Measurements from ENCODE around the gene CDK15. TPM values are rescaled to one million over a fixed set of nuclear protein-coding genes. Genes with fewer than 3 reads are reported as not detected.

CDK15 gene
- total and polyA plus RNA-seq, 8 donors: 0.09 to 0.35 (median 0.12) TPM; not detected in 3

DNA sequence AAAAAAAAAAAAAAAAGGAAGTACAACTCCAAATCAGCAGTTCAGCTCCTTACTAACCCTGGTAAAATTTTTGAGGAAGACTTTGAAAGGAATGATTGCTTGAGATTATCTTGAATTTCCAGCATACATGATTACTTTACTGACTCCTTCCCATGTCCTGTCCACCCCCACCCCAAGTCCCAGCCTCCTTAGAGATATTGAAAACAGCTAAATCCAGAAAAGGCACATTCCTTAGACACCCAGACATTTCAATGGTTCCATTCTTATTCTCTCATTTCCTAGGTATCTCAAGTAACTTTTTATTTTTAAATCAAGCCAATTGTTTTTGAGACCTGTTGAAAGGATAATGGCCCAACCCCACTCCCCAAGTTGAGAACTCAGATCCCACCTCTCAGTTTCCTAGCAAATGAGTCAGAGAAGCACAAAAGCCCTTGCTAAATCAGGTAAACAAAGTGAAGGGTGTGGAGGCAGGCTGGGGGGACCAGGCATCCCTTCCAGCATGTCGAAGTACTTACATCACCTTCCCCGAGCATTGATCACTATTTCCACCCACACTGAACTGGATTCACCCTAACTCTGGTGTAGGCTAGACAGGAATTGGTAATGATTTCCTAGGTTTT lies 131.9 kb downstream of the CDK15 start:
- ATAC-seq: no peak
- no peak for FAIRE-seq
- H3K4me3 ChIP-seq: no peak overlapping the region
- intact Hi-C loops (cut with DNase I): no loop called here
- TF ChIP-seq, protein P1, sequence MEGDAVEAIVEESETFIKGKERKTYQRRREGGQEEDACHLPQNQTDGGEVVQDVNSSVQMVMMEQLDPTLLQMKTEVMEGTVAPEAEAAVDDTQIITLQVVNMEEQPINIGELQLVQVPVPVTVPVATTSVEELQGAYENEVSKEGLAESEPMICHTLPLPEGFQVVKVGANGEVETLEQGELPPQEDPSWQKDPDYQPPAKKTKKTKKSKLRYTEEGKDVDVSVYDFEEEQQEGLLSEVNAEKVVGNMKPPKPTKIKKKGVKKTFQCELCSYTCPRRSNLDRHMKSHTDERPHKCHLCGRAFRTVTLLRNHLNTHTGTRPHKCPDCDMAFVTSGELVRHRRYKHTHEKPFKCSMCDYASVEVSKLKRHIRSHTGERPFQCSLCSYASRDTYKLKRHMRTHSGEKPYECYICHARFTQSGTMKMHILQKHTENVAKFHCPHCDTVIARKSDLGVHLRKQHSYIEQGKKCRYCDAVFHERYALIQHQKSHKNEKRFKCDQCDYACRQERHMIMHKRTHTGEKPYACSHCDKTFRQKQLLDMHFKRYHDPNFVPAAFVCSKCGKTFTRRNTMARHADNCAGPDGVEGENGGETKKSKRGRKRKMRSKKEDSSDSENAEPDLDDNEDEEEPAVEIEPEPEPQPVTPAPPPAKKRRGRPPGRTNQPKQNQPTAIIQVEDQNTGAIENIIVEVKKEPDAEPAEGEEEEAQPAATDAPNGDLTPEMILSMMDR (IDR thresholded peaks at IDR 0.05): no peak
- H3K27me3 ChIP-seq: no peaks in the 10 kb centered on the region
- H3K27ac ChIP-seq: no peak overlapping the region
- no peak for DNase-seq
- 83 to 88% methylated on average over 2 of the region's 2 CpGs for WGBS, 2 donors
- no peaks in the 10 kb centered on the region for H3K9me3 ChIP-seq
- no peaks in the 10 kb centered on the region for H3K36me3 ChIP-seq
- H3K4me1 ChIP-seq: no peaks in the 10 kb centered on the region

DNA sequence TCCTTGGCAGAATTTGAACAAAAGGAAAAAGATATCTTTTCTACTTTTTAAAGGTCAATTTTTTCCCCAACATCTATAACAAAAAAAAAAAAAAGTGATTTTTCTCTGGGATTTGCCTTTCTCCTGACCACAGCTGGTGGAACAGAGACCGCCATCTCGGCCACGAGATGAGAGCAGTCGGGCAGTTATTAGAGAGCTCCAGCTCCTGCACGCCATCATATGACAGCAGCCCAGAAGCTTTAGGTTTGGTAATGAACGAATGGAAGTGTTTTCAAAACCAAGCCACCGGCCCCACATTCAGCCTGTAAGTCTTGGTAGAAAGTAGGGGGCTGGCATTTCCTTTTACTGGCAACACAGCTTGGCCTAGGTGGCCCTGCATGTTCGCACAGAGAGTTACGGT lies 132.4 kb downstream of the CDK15 start:
- TF ChIP-seq, protein P1 (IDR thresholded peaks at IDR 0.05): no peak
- no peak for DNase-seq
- WGBS, 2 donors: 84 to 93% methylated on average over 9 of the region's 9 CpGs

DNA sequence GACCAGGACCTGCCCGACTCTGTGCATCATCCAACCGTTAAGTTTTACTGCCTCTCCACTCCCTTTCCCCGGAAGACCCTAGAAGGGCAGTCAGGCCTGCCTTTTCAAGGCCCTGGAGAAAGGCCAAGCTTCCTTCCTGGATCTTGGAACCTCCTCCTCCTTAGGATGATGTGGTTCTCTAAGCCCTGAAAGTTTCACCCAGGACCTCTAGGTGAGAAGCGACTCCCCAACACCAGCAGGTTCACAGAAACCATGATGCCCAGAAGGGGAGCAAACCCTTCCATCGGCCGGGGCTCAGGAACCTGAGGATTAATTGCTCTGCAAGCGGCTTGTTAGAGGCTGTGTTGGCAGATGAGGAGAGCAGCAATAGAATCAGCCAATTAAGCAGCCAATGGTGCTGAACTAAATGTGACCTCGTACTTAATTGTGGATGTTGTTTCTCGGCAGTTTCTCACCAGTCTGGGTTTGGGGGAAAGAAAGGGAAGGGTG lies 133.2 kb downstream of the CDK15 start:
- Histone ChIP-seq H3K4me1 (no peaks in the 10 kb centered on the region), H3K4me3 (no peak overlapping the region), H3K9me3 (no peaks in the 10 kb centered on the region), H3K27ac (no peak overlapping the region), H3K36me3 (no peaks in the 10 kb centered on the region), H3K27me3 (no peaks in the 10 kb centered on the region)
- 55 to 65% methylated on average over 9 of the region's 9 CpGs for WGBS, 2 donors
- ATAC-seq (no peak), DNase-seq (no peak), FAIRE-seq (no peak)
- TF ChIP-seq, protein P1 (IDR thresholded peaks at IDR 0.05): no peak
- intact Hi-C loops (cut with DNase I): no loop called here

More for the DNA sequence above, 132.4 kb downstream of the CDK15 start:
- Histone ChIP-seq H3K27me3 (no peaks in the 10 kb centered on the region), H3K4me3 (no peak overlapping the region), H3K9me3 (no peaks in the 10 kb centered on the region), H3K36me3 (no peaks in the 10 kb centered on the region), H3K27ac (no peak overlapping the region), H3K4me1 (no peaks in the 10 kb centered on the region)
- FAIRE-seq (no peak), ATAC-seq (no peak)
- intact Hi-C loops (cut with DNase I): no loop called here

DNA sequence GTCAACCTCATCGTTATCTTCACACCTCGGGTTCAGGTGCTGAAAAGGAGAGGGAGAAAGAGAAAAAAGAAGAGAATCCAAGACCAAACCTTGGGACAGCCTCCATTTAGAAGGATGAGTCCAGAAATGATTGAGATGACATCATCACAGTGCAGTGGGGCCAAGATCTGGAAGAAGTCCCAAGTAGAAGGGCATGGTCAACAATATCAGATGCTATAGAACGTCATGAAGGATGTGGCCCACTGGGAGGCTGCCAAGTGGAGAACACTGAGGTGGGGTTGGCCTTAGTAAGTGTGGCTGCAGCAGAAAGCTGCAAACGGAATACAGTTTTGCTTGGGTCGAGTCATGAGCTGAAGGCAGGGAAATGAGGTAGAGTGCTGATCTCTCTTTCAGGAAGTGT lies 136.2 kb downstream of the CDK15 start:
- DNase-seq: no peak
- FAIRE-seq: no peak
- intact Hi-C loops (cut with DNase I): no loop called here
- Histone ChIP-seq H3K27me3 (no peaks in the 10 kb centered on the region), H3K36me3 (no peaks in the 10 kb centered on the region), H3K4me3 (no peak overlapping the region), H3K9me3 (no peaks in the 10 kb centered on the region), H3K27ac (no peak overlapping the region), H3K4me1 (no peaks in the 10 kb centered on the region)
- TF ChIP-seq, protein P1 (IDR thresholded peaks at IDR 0.05): no peak
- 65 to 74% methylated on average over 5 of the region's 5 CpGs for WGBS, 2 donors
- no peak for ATAC-seq

Other genes with a start within 250 kb of the CDK15 start
- 1 to 10 TPM; 3.0 to 9.6 (median 4.7) TPM for gene TMEM237, start 163.0 kb upstream of the CDK15 start, total RNA-seq
- 1 to 10 TPM; 4.3 to 5.5 TPM for gene TMEM237, start 163.0 kb upstream of the CDK15 start, polyA plus RNA-seq
- under 1 TPM in 2 of 6 donors, not detected in 4; 0.06 to 0.19 TPM for gene MPP4, start 107.9 kb upstream of the CDK15 start, total RNA-seq
- under 1 TPM in 1 of 2 donors, not detected in 1; 0.09 TPM for gene MPP4, start 107.9 kb upstream of the CDK15 start, polyA plus RNA-seq
- 10 to 100 TPM in 1 of 6 donors, 1 to 10 TPM in 5; 6.6 to 12.9 (median 7.4) TPM for gene ALS2, start 25.6 kb upstream of the CDK15 start, total RNA-seq
- 1 to 10 TPM; 4.8 to 7.0 TPM for gene ALS2, start 25.6 kb upstream of the CDK15 start, polyA plus RNA-seq
- 1 to 10 TPM in 3 of 6 donors, under 1 TPM in 3; 0.60 to 5.2 (median 1.5) TPM for gene FZD7, start 227.3 kb downstream of the CDK15 start, total RNA-seq
- 1 to 10 TPM in 1 of 2 donors, under 1 TPM in 1; 0.53 to 1.2 TPM for gene FZD7, start 227.3 kb downstream of the CDK15 start, polyA plus RNA-seq